Activated naive CD4-positive, alpha-beta T cell treated with anti-CD3 and anti-CD28 coated beads, Interleukin-2, amount 50 U/mL, for 72 hours (primary cell): ENCODE measurements around the gene ASPHD1. TPM values are rescaled to one million over a fixed set of nuclear protein-coding genes. Genes with fewer than 3 reads are reported as not detected.
"Not testable (repeated sequence)": the region's sequence is repeated elsewhere in the genome, so short reads cannot be mapped to it uniquely, and the experiment has no call there.

ENCODE experiments used
- ATAC-seq, 2 donors: fragments of 150-1000 bp; cut with Tn5 transposase; 2 replicates each; pipeline ENCODE4 v1.10.0; 2021; ENCODE audit warnings: mild to moderate bottlenecking in 2 of 2, moderate library complexity in 2 of 2
- DNase-seq, 2 donors: peaks; one replicate each; pipeline ENCODE4 v3.0.0; 2021 to 2022; ENCODE audit warnings: low spot score in 2 of 2
- H3K27ac Mint-ChIP-seq, 2 donors: one replicate each; pipeline ENCODE4 v1.8.0; 2022; ENCODE audit warnings: mild to moderate bottlenecking in 2 of 2, mixed read lengths in 2 of 2
- H3K36me3 Mint-ChIP-seq, 2 donors: one replicate each; pipeline ENCODE4 v1.8.0; 2022; ENCODE audit warnings: mixed read lengths in 2 of 2
- H3K9me3 Mint-ChIP-seq, 2 donors: one replicate each; pipeline ENCODE4 v1.8.0; 2022; ENCODE audit warnings: mixed read lengths in 2 of 2
- total RNA-seq, 2 donors: library from RNA; stranded (reverse); gene quantifications; one replicate each; pipeline ENCODE4 v1.2.3, GENCODE V29; 2022

ASPHD1 gene
- total RNA-seq, 2 donors from 2014 or later = 1.4 to 3.8 TPM

DNA sequence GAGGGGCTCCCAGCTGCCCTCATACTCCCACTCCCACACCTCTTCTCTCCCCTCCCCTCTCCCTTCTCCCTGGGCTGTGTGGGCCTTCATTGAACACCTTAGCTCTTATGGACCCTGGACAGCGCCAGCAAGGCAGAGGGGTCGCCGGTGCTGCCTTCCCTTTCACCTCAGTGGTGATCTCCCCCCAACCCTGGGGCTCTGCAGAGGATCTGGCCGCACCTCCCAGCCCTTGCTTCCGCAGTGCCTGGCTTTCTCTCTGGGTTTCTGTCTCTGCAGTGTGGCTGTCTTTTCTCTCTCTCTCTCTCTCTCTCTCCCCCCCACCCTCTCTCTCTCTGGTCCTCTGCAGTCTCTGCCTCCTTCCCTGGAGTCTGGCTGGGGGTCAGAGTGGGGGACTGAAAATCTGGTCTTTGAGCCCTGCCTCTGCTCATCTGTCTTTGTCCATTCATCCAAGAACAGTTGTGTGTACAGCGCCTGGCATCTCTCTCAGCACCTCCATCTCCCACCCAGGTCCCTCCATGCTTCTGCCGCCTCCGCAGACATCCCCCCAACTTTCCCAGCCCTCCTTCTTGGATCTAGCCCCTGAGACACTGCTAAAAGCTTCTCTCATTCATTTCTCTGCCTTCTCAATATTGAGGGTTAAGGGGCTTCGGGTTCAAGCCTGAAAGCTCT is 2.0 kb upstream of the ASPHD1 start:
- ATAC-seq (no peak), DNase-seq (no peak)
- Mint-ChIP-seq H3K36me3 (no peaks in the 10 kb centered on the region), H3K27ac (no peak overlapping the region), H3K9me3 (no peaks in the 10 kb centered on the region)

DNA sequence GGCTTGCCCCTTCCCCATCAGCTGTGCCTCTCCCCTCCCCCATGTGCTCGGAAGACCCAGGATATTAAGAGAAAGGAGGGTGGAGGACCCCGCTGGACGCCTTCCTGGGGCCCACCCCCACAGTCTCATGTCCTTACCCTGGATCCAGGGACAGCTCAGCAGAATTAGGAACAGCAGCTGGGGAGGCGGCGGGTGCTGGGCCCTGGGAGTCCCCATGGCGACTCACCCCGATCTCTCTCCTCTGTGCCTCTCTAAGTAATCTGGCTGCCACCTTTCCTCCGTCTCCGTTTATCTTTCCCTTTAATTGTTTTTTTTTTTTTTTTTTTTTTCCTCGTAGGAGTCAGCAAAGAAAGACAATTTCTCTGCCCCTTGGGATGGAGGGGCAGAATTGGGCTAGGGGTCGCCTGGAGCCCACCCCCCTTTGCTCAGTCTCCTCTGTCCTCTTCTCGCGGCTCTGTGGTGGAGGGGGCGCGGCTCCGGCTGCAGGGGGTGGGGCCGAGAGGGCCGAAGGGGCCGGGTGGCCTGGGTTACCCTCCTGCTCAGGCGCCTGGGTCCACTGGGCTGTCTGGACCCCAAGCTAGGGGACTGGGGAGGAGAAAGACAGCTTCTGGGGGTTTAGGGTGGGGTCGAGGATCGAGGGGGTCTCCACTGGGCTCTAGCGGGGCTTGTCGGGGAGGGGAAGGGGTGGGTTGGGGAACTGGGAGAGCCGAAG is 1.3 kb upstream of the ASPHD1 start:
- Mint-ChIP-seq H3K36me3 (no peaks in the 10 kb centered on the region), H3K27ac (no peak overlapping the region), H3K9me3 (no peaks in the 10 kb centered on the region)
- no peak for DNase-seq
- no peak for ATAC-seq

DNA sequence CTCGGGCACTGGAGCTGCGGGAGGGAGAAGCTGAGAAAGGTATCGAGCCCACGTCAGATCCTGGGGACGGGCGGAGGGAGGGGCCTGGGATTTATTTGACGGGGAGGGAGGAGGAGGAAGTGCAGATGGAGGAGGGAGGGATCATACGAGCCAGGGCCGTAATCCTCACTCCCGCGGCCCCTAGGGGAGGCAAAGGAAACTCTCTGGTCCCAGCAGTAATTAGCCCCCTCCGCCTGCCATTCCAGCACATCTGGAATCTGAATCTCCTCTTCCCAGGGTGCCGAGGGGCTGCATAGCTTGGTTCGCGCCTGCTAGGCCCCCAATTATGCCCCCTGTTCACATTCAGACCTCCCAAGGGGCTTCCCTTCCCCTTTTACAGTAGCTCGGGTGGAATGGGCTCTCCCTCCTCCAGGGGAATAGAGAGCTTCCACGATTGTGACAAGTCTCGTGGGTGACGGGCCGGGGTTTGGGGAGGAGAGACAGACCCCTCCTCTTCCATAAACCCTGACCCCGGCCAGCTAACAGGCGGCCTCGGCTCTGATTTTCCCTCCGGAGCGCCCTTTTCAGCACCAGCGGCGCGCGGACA is 679 bp upstream of the ASPHD1 start, which contains the start of gene SEZ6L2:
Gene SEZ6L2, minus strand, starts transcription at position 35 of the 586 bp plus-strand sequence. CDS start 531 bp downstream, outside the sequence.
- H3K36me3 Mint-ChIP-seq = no peaks in the 10 kb centered on the region
- H3K9me3 Mint-ChIP-seq = no peaks in the 10 kb centered on the region
- ATAC-seq (peak; percentile 37 to 45), DNase-seq (peak in 1 of 2 donors; percentile 92)
- H3K27ac Mint-ChIP-seq = no peak within 1 kb of the TSS

DNA sequence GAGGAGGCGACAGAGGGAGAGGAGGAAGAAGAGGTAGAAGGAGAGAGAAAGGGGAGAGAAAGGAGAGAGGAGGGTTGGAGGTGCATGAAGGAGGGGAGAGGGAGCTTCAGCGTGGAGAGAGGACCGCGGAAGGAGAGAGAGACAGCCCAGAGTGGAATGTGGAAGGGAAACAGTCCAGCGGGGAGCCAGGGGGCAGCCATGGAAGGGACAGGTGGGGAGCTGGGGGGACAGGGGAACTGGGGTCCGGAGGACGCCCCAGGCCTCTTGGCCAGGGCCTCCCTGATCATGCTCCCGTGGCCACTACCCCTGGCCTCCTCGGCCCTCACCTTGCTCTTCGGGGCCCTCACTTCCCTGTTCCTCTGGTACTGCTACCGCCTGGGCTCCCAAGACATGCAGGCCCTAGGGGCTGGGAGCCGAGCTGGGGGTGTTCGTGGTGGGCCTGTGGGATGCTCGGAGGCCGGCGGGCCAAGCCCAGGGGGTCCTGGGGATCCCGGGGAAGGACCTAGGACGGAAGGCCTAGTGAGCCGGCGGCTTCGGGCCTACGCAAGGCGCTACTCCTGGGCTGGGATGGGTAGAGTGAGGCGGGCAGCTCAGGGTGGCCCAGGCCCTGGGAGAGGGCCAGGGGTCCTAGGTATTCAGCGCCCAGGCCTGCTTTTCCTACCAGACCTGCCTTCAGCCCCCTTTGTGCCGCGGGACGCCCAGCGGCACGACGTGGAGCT is 759 bp downstream of the ASPHD1 start:
- DNase-seq = no peak
- H3K36me3 Mint-ChIP-seq = no peaks in the 10 kb centered on the region
- ATAC-seq = no peak
- H3K27ac Mint-ChIP-seq = no peak overlapping the region
- no peaks in the 10 kb centered on the region for H3K9me3 Mint-ChIP-seq

DNA sequence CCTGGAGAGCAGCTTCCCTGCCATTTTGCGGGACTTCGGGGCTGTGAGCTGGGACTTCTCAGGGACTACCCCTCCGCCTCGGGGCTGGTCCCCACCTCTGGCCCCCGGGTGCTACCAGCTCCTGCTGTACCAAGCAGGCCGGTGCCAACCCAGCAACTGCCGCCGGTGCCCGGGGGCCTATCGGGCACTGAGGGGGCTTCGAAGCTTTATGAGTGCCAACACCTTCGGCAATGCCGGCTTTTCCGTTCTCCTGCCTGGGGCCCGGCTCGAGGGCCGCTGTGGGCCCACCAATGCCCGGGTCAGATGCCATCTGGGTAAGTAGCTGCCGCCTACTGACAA is 1.3 kb downstream of the ASPHD1 start:
- Mint-ChIP-seq H3K9me3 (no peaks in the 10 kb centered on the region), H3K27ac (no peak overlapping the region), H3K36me3 (no peaks in the 10 kb centered on the region)
- ATAC-seq (no peak), DNase-seq (no peak)

DNA sequence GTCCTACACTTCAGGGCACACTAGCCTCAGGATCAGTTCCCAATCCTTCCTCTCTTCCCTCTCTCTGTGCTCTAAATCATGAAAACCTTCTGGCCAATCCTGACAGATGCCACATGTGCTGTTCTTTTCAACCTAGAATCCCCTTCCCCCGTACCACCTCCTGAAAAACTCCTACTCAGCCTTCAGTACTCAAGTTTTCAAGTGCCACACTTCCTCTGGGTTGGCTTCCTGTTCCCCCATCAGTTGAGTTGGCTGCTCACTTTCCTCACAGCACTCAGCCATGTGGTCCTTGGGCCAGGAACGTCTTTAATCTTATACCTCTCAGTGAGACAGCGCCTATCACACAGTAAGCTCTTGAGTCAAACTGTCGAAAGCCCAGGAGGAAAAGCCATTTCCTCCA is 3.3 kb downstream of the ASPHD1 start:
- no peaks in the 10 kb centered on the region for H3K36me3 Mint-ChIP-seq
- no peaks in the 10 kb centered on the region for H3K9me3 Mint-ChIP-seq
- no peak for DNase-seq
- H3K27ac Mint-ChIP-seq = peak overlapping the region in 1 of 2 donors; percentile 8
- ATAC-seq = no peak

DNA sequence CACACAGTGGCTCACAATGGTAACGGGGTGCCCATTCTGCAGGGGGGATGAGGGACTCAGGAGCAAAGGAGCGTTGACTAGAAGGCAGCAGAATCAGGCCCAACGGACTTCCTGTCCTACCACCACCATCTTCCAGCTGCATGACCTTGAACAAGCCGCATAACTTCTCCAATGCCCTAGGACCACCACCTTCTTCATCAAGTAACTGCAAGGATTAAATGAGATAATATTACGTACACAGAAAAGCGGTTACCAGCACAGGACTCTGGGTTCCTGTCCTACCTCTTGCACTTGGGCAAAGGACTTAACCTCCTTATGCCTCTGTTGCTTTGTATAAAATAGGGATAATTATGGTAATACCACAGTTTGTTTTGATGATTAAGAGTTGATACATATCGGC is 4.7 kb downstream of the ASPHD1 start:
- Mint-ChIP-seq H3K27ac (no peak overlapping the region), H3K36me3 (no peaks in the 10 kb centered on the region), H3K9me3 (no peaks in the 10 kb centered on the region)
- DNase-seq (no peak), ATAC-seq (no peak)

DNA sequence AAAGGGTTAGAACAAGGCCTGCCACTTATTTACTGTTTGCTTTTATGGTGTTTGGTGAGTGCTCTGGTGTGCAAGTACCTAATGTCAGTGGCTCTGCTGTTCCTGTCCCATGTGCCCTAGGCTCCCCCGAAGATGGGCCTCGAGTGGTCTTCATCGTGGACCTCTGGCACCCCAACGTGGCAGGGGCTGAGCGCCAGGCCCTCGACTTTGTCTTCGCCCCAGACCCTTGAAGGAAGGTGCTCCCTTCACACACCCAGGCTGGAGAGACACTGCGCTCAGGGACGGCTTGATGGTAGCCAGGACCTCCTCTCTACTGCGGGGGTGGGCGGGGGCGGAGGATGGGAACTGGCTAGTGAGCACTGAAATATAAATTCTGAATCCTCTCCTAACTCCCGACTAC is 5.4 kb downstream of the ASPHD1 start:
- Mint-ChIP-seq H3K9me3 (no peaks in the 10 kb centered on the region), H3K36me3 (no peaks in the 10 kb centered on the region), H3K27ac (peak overlapping the region in 1 of 2 donors; percentile 29)
- DNase-seq (no peak), ATAC-seq (no peak)

DNA sequence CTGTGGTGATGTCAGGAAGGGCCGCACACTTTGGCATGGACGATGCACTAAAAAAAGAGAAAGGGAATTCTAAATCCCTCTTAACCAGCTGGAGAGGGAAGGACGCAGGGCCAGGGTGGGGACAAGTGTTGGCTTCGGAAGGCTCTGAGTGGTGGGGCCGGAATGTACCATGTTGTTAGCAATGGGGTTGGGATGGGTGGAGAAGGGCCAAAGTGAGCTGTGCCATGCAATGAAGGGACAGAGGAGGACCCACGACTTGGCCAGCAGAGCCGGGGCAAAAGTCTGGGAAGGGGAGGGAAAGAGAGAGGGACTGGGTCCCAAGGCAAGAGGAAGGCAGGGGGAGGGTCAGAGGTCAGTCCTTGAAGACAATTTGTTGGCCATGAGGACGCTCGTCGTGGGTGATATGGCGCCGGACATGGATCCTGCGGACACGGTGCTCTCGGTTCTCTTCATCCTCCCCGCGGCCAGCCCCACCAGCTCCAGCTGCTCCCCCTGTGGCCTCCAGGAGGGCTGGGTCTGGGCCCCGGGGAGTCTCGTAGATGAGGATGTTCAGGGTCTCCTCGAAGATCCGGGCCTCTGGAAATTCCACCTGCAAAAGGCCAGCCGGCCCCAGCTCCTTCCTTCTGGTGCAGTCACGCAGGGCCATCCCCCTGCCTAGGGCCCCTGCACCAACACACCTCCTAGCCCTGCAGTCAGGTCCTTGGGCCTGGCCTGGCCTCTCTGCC is 6.4 kb downstream of the ASPHD1 start:
- H3K9me3 Mint-ChIP-seq = no peaks in the 10 kb centered on the region
- ATAC-seq = no peak

DNA sequence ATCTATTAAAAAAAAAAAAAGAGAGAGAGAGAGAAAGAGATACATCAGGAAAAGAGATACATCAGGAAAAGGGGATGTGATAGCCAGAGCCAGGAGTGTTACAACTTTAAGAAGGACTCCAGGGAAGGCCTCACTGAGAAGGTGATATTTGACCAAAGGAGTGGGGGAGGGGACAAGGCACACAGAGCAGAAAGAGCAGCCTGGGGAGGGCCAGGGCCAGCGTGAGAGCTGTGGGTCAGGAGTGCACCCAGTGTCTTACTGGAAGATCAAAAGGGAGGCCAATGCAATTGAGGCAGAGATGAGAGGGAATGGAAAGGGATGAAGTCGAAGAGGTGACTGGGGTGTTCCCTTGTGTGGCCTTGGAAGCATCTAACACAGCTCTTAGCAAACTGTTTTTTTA is 7.7 kb downstream of the ASPHD1 start:
- Mint-ChIP-seq H3K27ac (peak overlapping the region in 1 of 2 donors; percentile 85), H3K36me3 (no peaks in the 10 kb centered on the region), H3K9me3 (no peaks in the 10 kb centered on the region)
- DNase-seq (no peak), ATAC-seq (no peak)

More for the DNA sequence above, 6.4 kb downstream of the ASPHD1 start:
- Mint-ChIP-seq H3K27ac (no peak overlapping the region), H3K36me3 (no peaks in the 10 kb centered on the region)
- DNase-seq = no peak

DNA sequence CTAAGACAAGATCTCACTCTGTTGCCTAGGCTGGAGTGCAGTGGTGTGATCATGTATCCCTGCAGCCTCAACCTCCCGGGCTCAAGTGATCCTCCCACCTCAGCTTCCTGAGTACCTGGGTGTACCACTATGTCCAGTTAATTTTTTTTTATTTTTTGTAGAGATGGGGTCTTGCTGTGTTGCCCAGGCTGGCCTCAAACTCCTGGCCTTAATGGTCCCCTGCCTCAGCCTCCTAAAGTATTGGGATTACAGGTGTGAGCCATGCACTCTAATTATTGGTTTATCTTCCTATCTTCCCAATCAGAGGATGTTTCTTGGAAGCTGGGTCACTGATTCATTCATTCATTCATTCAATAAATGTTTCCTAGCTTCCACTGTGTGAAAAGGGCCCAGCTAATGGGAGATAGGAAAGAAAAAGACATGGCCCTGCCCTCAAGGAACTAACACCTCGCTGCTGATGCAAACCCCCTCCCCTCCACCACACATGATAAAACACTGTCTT is 8.5 kb downstream of the ASPHD1 start:
- DNase-seq (no peak), ATAC-seq (no peak)
- Mint-ChIP-seq H3K27ac (no peak overlapping the region), H3K36me3 (no peaks in the 10 kb centered on the region), H3K9me3 (no peaks in the 10 kb centered on the region)

DNA sequence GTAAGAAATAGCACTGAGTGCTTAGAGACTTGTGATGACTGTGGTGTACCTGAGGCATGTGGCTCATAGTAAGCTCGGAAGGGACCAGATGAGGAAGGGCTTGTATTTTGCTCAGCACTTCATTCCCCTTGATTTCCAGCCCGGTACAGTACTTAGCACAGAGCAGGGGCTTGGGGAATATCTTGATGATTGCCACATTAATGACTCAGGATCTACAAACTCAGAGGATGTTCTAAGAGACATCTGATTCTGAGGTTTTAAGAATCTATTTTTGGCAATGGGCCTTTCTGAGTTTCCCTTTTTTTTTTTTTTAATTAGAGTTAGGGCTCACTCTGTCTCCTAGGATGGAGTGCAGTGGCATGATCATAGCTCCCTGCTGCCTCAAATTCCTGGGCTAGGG is 9.1 kb downstream of the ASPHD1 start:
- ATAC-seq (no peak), DNase-seq (no peak)
- Mint-ChIP-seq H3K36me3 (no peaks in the 10 kb centered on the region), H3K9me3 (no peaks in the 10 kb centered on the region), H3K27ac (no peak overlapping the region)

DNA sequence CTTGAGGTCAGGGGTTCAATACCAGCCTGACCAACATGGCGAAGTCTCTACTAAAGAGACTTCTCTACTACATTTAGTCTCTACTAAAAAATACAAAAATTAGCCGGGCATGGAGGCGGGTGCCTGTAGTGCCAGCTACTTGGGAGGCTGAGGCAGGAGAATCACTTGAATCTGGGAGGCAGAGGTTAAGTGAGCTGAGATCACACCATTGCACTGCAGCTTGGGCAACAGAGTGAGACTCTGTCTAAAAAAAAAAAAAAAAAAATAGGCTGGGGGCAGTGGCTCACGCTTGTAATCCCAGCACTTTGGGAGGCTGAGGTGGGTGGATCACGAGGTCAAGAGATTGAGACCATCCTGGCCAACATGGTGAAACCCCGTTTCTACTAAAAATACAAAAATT is 9.6 kb downstream of the ASPHD1 start:
- ATAC-seq, H3K36me3 Mint-ChIP-seq, DNase-seq, H3K27ac Mint-ChIP-seq, H3K9me3 Mint-ChIP-seq: not testable (repeated sequence)

DNA sequence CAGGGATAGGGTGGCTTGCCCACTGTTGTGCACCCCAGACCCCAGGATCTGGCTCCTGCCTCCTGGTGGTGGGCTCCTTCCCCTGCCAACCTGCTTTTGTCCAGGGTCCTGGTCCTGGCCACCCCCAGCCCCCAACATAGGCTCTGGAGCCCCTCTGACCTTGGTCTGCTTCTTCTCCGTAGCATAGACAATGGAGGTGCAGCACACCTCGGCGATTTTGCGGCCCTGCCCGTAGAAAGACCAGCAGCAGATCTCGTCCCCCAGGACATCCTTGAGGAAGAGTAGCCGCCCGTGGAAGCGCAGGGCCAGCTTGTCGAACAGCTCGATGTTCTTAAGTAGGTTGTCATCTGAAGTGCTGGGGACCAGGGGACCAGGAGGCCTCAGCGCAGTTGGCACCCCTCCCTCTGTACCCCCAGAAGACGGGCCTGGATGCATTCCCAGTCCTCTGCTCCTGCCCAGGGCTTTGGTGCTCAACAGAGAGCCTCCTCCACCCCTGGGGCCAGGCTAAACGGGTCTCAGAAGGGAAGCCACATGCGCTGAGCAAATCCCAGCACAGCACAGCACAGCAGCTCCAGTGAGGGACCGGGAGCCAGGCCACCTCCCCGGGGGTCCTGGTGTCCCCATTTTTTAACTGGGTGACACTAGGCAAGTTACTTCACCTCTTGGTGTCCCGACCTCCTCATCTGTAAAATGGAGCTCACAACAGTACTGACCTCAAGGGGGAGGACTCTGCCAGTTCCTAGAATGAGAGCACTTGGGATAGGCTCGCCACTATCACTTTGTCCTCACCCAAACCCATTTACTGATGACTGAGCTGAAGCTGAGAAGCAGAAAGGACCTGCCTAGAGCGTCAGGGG is 10.8 kb downstream of the ASPHD1 start:
- DNase-seq (no peak), ATAC-seq (no peak)
- no peak overlapping the region for H3K27ac Mint-ChIP-seq
- H3K9me3 Mint-ChIP-seq = no peaks in the 10 kb centered on the region
- no peaks in the 10 kb centered on the region for H3K36me3 Mint-ChIP-seq

DNA sequence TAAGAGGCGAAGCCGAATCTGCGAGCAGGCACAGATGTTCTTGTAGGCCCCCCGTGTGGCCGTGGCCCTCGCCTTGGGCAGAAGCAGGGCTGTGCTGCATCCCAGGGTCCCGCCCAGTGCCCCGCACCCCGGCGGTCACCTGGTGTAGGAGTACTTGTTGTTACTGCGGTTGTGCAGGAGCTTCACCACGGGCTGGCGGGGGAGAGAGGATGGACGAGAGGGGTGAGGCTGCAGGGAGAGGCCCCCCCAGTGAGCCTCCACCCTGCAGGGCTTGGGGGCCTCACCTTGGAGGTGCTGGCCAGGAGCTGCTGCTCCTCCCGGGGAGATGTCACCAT is 11.4 kb downstream of the ASPHD1 start:
- ATAC-seq (no peak), DNase-seq (no peak)
- no peaks in the 10 kb centered on the region for H3K9me3 Mint-ChIP-seq
- H3K27ac Mint-ChIP-seq = no peak overlapping the region
- H3K36me3 Mint-ChIP-seq = no peaks in the 10 kb centered on the region

DNA sequence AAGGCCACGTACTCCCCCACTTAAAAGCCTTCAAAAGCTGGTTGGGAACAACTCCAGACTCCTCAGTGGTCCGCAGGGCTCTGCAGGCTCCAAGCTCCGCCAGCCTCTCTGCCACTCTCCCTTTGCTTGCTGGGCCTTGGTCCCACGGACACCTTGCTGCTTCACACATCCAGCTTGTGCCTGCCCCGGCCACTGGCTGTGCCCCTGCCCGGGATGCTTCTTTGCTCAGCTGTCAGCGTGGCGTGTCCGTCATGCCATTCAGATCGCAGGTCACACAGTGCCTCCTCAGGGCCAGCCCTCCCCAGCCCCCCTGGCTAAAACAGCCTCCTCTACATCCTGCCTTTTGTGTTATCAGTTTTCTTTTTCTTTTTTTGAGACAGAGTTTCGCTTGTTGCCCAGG is 11.8 kb downstream of the ASPHD1 start:
- no peak overlapping the region for H3K27ac Mint-ChIP-seq
- no peak for DNase-seq
- no peaks in the 10 kb centered on the region for H3K36me3 Mint-ChIP-seq
- no peaks in the 10 kb centered on the region for H3K9me3 Mint-ChIP-seq
- ATAC-seq = no peak
